Glomerular visceral epithelial cell (primary cell): ENCODE results near the gene NEURL4.
"Not testable (repeated sequence)": the region's sequence is repeated elsewhere in the genome, so short reads cannot be mapped to it uniquely, and the experiment has no call there.

Experiments used
- DNase-seq: peaks from one replicate; pipeline ENCODE4 v3.0.0-alpha.2; 2016; ENCODE audit errors: extremely low spot score

NEURL4 gene

GRCh38 chr17:7347630-7348477, 18.7 kb upstream of the NEURL4 start:
- DNase-seq, result no peak

- DNase-seq, result no peak
Observed at GRCh38 chr17:7346761-7347614, 17.9 kb upstream of the NEURL4 start.

- no peak for DNase-seq
Observed at GRCh38 chr17:7343250-7343649, 14.1 kb upstream of the NEURL4 start.

GRCh38 chr17:7341842-7342241, 12.7 kb upstream of the NEURL4 start:
- no peak for DNase-seq

GRCh38 chr17:7340179-7340578, 11.0 kb upstream of the NEURL4 start:
- no peak for DNase-seq

GRCh38 chr17:7337600-7337999, 8.5 kb upstream of the NEURL4 start:
- DNase-seq, result not testable (repeated sequence)

- DNase-seq, result no peak
Observed at GRCh38 chr17:7336240-7337175, 7.4 kb upstream of the NEURL4 start, which contains the start of gene ACAP1. ACAP1 (plus strand) TSS chr17:7336529; CDS start chr17:7336735, 206 bp downstream.

GRCh38 chr17:7335765-7336164, 6.6 kb upstream of the NEURL4 start:
- not testable (repeated sequence) for DNase-seq

GRCh38 chr17:7334938-7335538, 5.9 kb upstream of the NEURL4 start:
- no peak for DNase-seq

GRCh38 chr17:7332600-7333069, 3.5 kb upstream of the NEURL4 start:
- DNase-seq, result not testable (repeated sequence)

GRCh38 chr17:7332111-7332510, 3.0 kb upstream of the NEURL4 start:
- DNase-seq, result no peak

GRCh38 chr17:7330638-7331015, 1.5 kb upstream of the NEURL4 start:
- no peak for DNase-seq

GRCh38 chr17:7329997-7330637, 982 bp upstream of the NEURL4 start:
- DNase-seq, result peak; percentile 80

- DNase-seq, result peak; percentile 99
Observed at GRCh38 chr17:7329374-7329996, 350 bp upstream of the NEURL4 start.

- DNase-seq, result no peak
Observed at GRCh38 chr17:7328009-7328408, 1.1 kb downstream of the NEURL4 start.

- DNase-seq, result no peak
Observed at GRCh38 chr17:7327501-7327900, 1.6 kb downstream of the NEURL4 start.

GRCh38 chr17:7327056-7327455, 2.1 kb downstream of the NEURL4 start:
- DNase-seq, result no peak

GRCh38 chr17:7326186-7326585, 2.9 kb downstream of the NEURL4 start:
- DNase-seq, result no peak

- DNase-seq, result no peak
Observed at GRCh38 chr17:7325031-7325528, 4.1 kb downstream of the NEURL4 start.

GRCh38 chr17:7324438-7324779, 4.7 kb downstream of the NEURL4 start:
- DNase-seq, result no peak
